NCI-H1436 treated with DMSO at 0.1 percent for 48 hours (cell line): ENCODE measurements around the gene PRSS3.
"Not testable (repeated sequence)": the region's sequence is repeated elsewhere in the genome, so short reads cannot be mapped to it uniquely, and the experiment has no call there.

Experiments used
- DNase-seq: peaks from one replicate; lab custom pipeline; 2025; lab: John Stamatoyannopoulos, UW

PRSS3 gene

GRCh38 chr9:33818167-33818846 is 22.9 kb downstream of the PRSS3 start:
- DNase-seq = no peak

DNA sequence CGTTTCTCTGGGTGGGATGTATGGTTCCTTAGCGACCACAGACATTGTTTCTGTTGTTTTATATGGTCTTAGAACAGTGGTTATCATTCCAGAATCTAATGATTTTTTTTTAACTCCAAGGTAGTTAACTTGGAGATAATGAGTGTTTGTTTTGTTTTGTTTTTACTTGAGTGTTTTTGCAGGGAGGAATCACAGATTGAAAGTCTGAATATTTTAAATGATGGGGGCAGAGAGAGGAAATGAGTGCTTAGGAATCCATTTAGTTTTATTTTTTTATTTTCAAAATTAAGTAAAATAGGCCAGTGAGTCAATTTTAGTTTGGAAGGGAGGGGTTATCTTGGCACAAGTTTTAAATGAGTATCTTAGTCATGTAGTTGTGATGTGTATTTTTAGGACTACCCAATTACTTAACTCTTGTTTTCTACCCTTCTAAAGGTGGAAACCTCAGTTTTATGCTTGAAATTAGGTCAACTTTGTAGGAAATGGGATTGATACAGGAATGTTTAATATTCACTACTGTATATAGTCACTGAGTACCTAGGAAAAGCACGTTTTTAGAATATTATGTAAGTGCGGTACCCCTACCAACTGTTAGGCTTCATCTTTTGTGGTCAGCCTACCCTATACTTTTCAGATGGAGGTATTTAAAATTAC is 23.6 kb downstream of the PRSS3 start:
- DNase-seq = no peak

GRCh38 chr9:33820231-33820745 is 24.9 kb downstream of the PRSS3 start:
- no peak for DNase-seq

DNA sequence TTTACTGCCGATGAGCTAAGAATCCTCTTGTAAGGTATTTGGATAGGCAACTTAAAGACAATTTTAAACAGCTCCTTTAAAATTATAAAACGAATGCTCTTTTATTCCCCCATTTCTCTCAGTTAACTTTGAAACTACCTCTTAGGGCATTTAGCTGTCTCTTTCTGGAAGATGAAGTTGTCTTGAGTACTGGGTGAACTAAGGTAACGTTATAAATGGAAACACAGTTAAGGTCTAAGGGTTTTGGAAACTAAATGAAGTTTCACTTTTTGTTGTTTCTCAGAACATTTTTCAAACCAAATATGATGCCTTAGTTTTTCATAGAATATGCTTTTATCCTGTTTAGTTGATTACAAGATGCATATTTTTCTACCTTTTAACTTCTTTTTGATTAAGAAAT is 28.4 kb downstream of the PRSS3 start:
- DNase-seq = no peak

DNA sequence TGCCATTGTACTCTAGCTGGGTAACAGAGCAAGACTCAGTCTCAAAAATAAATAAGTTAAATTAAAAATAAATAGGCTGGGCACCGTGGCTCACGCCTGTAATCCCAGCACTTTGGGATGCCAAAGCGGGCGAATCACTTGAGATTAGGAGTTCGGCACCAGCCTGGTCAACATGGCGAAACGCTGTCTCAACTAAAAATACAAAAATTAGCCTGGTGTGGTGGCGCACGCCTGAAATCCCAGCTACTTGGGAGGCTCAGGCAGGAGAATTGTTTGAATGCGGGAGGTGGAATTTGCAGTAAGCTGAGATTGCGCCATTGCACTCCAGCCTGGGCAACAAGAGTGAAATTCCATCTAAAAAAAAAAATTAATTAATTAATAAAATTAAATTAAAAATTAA is 31.9 kb downstream of the PRSS3 start:
- DNase-seq = not testable (repeated sequence)

DNA sequence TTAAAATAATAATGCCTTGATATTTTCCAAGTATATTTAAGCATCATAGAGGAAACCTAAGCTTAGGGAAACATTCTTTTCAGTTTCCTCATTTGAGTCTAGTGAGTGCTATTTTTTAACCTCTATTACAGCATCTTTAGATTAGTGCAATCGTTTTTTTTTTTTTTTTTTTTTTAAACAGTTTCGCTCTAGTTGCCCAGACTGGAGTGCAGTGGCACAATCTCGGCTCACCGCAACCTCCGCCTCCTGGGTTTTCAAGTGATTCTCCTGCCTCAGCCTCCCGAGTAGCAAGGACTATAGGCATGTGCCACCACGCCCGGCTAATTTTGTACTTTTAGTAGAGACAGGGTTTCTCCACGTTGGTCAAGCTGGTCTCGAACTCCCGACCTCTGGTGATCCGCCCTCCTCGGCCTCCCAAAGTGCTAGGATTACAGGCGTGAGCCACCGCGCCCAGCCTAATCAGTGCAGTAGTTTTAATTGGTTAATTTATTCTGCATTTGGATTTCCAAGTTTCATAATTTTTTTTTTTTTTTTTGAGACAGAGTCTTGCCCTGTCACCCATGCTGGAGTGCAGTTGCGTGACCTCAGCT is 34.4 kb downstream of the PRSS3 start:
- not testable (repeated sequence) for DNase-seq

- no peak for DNase-seq
Observed at GRCh38 chr9:33835625-33836260, 40.4 kb downstream of the PRSS3 start.

GRCh38 chr9:33836261-33836660 is 40.9 kb downstream of the PRSS3 start:
- DNase-seq = not testable (repeated sequence)

DNA sequence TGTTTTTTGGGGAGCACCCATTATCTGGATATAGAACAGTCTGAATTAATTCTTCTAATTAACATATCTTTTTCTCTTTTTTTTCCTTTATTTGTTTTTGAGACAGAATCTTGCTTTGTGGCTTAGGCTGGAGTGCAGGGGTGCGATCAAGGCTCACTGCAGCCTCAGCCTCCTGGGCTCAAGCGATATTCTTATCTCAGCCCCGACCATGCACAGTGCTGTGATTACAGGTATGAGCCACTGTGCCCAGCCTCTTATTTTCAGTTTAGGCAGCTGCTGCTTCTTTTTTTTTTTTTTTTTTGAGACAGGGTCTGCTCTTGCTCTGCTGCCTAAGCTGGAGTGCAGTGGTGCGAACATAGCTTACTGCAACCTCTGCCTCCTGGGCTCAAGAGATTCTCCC is 41.8 kb downstream of the PRSS3 start:
- DNase-seq = no peak

- DNase-seq = no peak
Observed at GRCh38 chr9:33840381-33840780, 45.0 kb downstream of the PRSS3 start.

- no peak for DNase-seq
Observed at GRCh38 chr9:33843312-33843961, 48.1 kb downstream of the PRSS3 start.

GRCh38 chr9:33846231-33846630 is 50.9 kb downstream of the PRSS3 start:
- DNase-seq = no peak

GRCh38 chr9:33847894-33848205 is 52.5 kb downstream of the PRSS3 start:
- not testable (repeated sequence) for DNase-seq
